ENCODE results near the gene PTGR1. TPM values are rescaled to one million over a fixed set of nuclear protein-coding genes. Genes with fewer than 3 reads are reported as not detected.
"Not testable (repeated sequence)": the region's sequence is repeated elsewhere in the genome, so short reads cannot be mapped to it uniquely, and the experiment has no call there.

Gene PTGR1
- total and polyA plus RNA-seq, 2 experiments from 2014 or later, result 19.1 to 24.7 TPM

DNA sequence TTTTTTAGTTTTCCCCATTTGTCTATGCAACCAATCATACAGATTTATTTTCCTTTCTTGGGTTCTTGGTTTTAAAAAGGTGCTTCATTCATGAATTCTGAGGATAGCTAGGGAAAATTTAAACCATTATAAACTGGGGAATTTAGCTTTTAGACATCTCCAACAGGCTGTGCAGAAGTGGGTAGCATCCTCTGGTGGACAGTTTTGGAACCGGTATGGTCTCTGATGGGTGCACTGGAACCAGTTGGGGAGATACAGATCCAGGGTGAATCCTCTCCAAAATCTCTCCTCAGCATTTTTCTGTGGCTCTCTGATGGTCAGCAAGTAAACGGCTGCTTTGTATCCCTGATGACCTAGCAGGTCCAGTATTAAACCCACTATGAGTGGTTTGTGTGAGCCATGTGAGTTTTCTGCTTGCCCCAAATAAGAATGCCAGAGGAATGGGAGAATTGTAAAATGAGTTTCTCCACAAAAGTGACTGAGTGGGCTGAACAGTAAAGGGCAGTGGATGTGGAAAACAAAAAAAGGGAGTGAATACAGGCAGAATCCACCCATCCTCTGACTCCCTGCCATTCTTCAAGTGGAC, 22.5 kb upstream of the PTGR1 start:
- H3K27me3 Mint-ChIP-seq (ENCODE audit: insufficient read depth, low read depth, poor library complexity), result no peaks in the 10 kb centered on the region
- 0 out of 3 replicates have a peak, but pooled peaks cover 3% of the 10 kb centered on the region for H3K36me3 Mint-ChIP-seq (ENCODE audit: low read depth)
- Histone ChIP-seq H3K4me2 (no peak overlapping the region), H3K9me2 (ENCODE audit: insufficient read depth) (no peaks in the 10 kb centered on the region), H3K27ac (ENCODE audit: low read depth) (no peak overlapping the region), H3K27me3 (ENCODE audit: insufficient read depth) (no peaks in the 10 kb centered on the region), H3K79me2 (replicated peaks; ENCODE audit: insufficient read depth) (no peaks in the 10 kb centered on the region), H4K20me1 (replicated peaks; ENCODE audit: insufficient read depth) (no peaks in the 10 kb centered on the region), H3F3A (replicated peaks; ENCODE audit: low read depth) (no peaks in the 10 kb centered on the region), H2AFZ (no peak overlapping the region), H3K4me1 (ENCODE audit: insufficient read depth) (no peaks in the 10 kb centered on the region), H3K4me3 (no peak overlapping the region), H3K36me3 (ENCODE audit: insufficient read depth) (no peaks in the 10 kb centered on the region)
- DNase-seq (ENCODE audit: low spot score), result peak; percentile 77
- no peak overlapping the region for H3K27ac Mint-ChIP-seq
- H3K4me3 Mint-ChIP-seq, result no peak overlapping the region
- ATAC-seq, result peak; percentile 97
- TF ChIP-seq, protein P1, sequence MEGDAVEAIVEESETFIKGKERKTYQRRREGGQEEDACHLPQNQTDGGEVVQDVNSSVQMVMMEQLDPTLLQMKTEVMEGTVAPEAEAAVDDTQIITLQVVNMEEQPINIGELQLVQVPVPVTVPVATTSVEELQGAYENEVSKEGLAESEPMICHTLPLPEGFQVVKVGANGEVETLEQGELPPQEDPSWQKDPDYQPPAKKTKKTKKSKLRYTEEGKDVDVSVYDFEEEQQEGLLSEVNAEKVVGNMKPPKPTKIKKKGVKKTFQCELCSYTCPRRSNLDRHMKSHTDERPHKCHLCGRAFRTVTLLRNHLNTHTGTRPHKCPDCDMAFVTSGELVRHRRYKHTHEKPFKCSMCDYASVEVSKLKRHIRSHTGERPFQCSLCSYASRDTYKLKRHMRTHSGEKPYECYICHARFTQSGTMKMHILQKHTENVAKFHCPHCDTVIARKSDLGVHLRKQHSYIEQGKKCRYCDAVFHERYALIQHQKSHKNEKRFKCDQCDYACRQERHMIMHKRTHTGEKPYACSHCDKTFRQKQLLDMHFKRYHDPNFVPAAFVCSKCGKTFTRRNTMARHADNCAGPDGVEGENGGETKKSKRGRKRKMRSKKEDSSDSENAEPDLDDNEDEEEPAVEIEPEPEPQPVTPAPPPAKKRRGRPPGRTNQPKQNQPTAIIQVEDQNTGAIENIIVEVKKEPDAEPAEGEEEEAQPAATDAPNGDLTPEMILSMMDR (conservative IDR thresholded peaks at IDR 0.05; ENCODE audit: low read depth in 2 of 2), result peak; percentile 89 to 96
- TF ChIP-seq, protein P2, sequence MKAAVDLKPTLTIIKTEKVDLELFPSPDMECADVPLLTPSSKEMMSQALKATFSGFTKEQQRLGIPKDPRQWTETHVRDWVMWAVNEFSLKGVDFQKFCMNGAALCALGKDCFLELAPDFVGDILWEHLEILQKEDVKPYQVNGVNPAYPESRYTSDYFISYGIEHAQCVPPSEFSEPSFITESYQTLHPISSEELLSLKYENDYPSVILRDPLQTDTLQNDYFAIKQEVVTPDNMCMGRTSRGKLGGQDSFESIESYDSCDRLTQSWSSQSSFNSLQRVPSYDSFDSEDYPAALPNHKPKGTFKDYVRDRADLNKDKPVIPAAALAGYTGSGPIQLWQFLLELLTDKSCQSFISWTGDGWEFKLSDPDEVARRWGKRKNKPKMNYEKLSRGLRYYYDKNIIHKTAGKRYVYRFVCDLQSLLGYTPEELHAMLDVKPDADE (IDR thresholded peaks at IDR 0.05), result no peak
- H3K4me1 Mint-ChIP-seq, result peaks cover 8% of the 10 kb centered on the region; the same call in 2 of the 3 replicates
- 0 out of 3 replicates have a peak, but pooled peaks cover 5% of the 10 kb centered on the region for H3K9me3 Mint-ChIP-seq

DNA sequence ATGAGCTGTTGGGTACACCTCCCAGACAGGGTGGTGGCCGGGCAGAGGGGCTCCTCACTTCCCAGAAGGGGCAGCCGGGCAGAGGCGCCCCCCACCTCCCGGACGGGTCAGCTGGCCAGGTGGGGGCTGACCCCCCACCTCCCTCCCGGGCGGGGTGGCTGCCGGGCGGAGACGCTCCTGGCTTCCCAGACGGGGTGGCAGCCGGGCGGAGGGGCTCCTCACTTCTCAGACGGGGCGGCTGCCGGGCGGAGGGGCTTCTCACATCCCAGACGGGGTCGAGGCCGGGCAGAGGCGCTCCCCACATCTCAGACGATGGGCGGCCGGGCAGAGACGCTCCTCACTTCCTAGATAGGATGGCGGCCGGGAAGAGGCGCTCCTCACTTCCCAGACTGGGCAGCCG, 17.9 kb upstream of the PTGR1 start:
- H3K4me3 Mint-ChIP-seq; DNase-seq (ENCODE audit: low spot score); H3K27me3 ChIP-seq (ENCODE audit: insufficient read depth); H3K79me2 ChIP-seq (replicated peaks; ENCODE audit: insufficient read depth); H3K27me3 Mint-ChIP-seq (ENCODE audit: insufficient read depth, low read depth, poor library complexity); H3K4me2 ChIP-seq; H3K4me1 ChIP-seq (ENCODE audit: insufficient read depth); H3K36me3 ChIP-seq (ENCODE audit: insufficient read depth); H3K9me3 Mint-ChIP-seq; H3K4me1 Mint-ChIP-seq; H3K27ac Mint-ChIP-seq; H2AFZ ChIP-seq; H3K9me2 ChIP-seq (ENCODE audit: insufficient read depth); H4K20me1 ChIP-seq (replicated peaks; ENCODE audit: insufficient read depth); H3K36me3 Mint-ChIP-seq (ENCODE audit: low read depth); H3K4me3 ChIP-seq; ATAC-seq; H3K27ac ChIP-seq (ENCODE audit: low read depth); H3F3A ChIP-seq (replicated peaks; ENCODE audit: low read depth): not testable (repeated sequence)

DNA sequence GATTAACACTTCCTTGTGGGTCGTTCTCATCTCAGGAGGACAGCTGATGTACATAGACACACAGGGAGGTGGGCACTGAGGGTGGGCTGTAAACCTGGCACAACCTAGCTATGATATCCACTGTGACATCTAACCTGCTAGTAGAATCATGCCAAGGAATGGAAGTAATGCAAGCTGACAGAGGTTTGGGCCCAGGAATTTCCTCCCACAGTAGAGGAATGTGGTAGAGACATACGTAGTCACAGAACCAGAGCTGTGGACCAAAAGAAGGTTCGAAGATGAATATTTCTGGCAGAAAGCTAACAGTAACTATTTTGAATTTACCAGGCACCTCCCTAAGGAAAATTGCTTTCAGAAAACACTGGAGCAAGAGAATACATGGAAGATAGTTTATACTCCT, 16.5 kb upstream of the PTGR1 start:
- Mint-ChIP-seq H3K9me3 (0 out of 3 replicates have a peak, but pooled peaks cover 5% of the 10 kb centered on the region), H3K27me3 (ENCODE audit: insufficient read depth, low read depth, poor library complexity) (peaks cover 5% of the 10 kb centered on the region), H3K4me1 (no peaks in the 10 kb centered on the region), H3K4me3 (no peak overlapping the region), H3K36me3 (ENCODE audit: low read depth) (0 out of 3 replicates have a peak, but pooled peaks cover 3% of the 10 kb centered on the region), H3K27ac (no peak overlapping the region)
- H4K20me1 ChIP-seq (replicated peaks; ENCODE audit: insufficient read depth), result no peaks in the 10 kb centered on the region
- H3K4me3 ChIP-seq, result no peak overlapping the region
- H3K27ac ChIP-seq (ENCODE audit: low read depth), result no peak overlapping the region
- no peaks in the 10 kb centered on the region for H3F3A ChIP-seq (replicated peaks; ENCODE audit: low read depth)
- no peaks in the 10 kb centered on the region for H3K79me2 ChIP-seq (replicated peaks; ENCODE audit: insufficient read depth)
- H3K36me3 ChIP-seq (ENCODE audit: insufficient read depth), result no peaks in the 10 kb centered on the region
- no peaks in the 10 kb centered on the region for H3K27me3 ChIP-seq (ENCODE audit: insufficient read depth)
- H2AFZ ChIP-seq, result no peak overlapping the region
- ATAC-seq, result no peak
- H3K4me1 ChIP-seq (ENCODE audit: insufficient read depth), result no peaks in the 10 kb centered on the region
- H3K9me2 ChIP-seq (ENCODE audit: insufficient read depth), result no peaks in the 10 kb centered on the region
- no peak for DNase-seq (ENCODE audit: low spot score)
- H3K4me2 ChIP-seq, result no peak overlapping the region
- no peak for TF ChIP-seq CREB1 (CRISPR knock-in tag; IDR thresholded peaks at IDR 0.05; ENCODE audit: low read depth)
- TF ChIP-seq EZH2 (IDR thresholded peaks at IDR 0.05; ENCODE audit: low read depth, unreplicated experiment), result no peak
- TF ChIP-seq EZH2phosphoT487 (IDR thresholded peaks at IDR 0.05; ENCODE audit: unreplicated experiment), result no peak
- TF ChIP-seq POLR2AphosphoS5 (IDR thresholded peaks at IDR 0.05; ENCODE audit: low read depth), result no peak
- TF ChIP-seq ZNF331 (CRISPR knock-in tag; IDR thresholded peaks at IDR 0.05; ENCODE audit: low read depth), result no peak
- TF ChIP-seq STAT1 (IDR thresholded peaks at IDR 0.05; ENCODE audit: unreplicated experiment), result no peak
- TF ChIP-seq, protein P2 (IDR thresholded peaks at IDR 0.05), result no peak
- TF ChIP-seq, protein P1 (conservative IDR thresholded peaks at IDR 0.05; ENCODE audit: low read depth in 2 of 2), result no peak

Measured in GM23338 (cell line).